GM13976 (cell line): ENCODE data around the gene MLLT10.

Source experiments
- DNase-seq: peaks from one replicate; pipeline ENCODE4 v3.0.0; 2012; ENCODE audit warnings: low spot score
- in situ Hi-C: fragments of 300-500 bp; cut with MboI; formaldehyde crosslinking; loops from one replicate; pipeline ENCODE4 v1.12.0; 2022; ENCODE audit warnings: low sequenced_read_pairs, mixed read lengths, inconsistent platforms; ENCODE audit not compliant: unreplicated experiment
- TF ChIP-seq, protein P1 (sequence below): IDR thresholded peaks from 2 replicates; pipeline ENCODE4 v1.5.1; 2012; ENCODE audit warnings: borderline replicate concordance, mild to moderate bottlenecking; ENCODE audit not compliant: insufficient read depth; ENCODE audit errors: extremely low read depth, missing control alignments, control extremely low read depth

MLLT10 gene

DNA sequence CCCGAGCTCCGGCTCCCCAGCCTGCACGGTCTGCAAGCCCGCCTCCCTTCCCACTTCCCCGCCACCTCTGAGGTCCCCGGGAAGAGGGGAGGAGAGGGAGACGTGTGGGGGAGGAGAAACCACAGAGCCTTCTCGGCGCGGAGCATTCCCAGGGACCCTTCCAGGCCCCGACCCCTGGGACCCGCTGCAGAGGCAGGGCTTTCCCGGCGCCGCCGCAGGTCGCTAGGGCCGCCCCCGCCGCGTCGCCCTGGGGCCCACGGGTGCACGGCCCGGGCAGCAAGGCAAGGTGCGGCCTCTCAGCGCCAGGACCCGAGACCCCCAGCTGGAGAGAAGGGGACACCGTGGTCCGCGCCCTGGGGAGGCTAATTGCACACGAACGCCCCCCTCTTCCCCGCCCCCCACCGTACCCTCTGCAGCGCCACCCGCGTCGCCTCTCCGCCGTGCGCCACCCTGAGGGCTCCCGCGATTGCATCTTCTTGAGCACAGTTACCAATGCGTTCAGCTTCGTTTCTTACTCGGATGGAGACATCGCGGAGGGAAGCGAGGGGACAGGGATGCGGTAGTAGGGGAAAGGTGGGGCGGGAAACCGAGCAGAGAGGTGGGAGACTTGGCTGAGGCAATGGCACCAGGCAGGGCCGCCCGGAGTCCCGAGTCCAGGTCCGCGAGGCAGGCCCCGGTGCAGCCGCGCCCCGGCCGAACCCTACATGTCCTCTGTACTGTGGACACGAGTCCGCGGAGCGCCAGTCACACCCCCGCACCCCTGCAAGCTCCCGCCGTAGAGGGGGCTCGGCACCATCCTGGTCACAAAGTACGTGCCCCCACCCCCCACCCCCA lies 37.5 kb upstream of the MLLT10 start:
- in situ Hi-C loops = loop anchor here (10.0 to 25.0 kb wide), 3 partner anchors 222 to 409 kb away; no protein-coding TSS in a partner anchor
- TF ChIP-seq, protein P1, sequence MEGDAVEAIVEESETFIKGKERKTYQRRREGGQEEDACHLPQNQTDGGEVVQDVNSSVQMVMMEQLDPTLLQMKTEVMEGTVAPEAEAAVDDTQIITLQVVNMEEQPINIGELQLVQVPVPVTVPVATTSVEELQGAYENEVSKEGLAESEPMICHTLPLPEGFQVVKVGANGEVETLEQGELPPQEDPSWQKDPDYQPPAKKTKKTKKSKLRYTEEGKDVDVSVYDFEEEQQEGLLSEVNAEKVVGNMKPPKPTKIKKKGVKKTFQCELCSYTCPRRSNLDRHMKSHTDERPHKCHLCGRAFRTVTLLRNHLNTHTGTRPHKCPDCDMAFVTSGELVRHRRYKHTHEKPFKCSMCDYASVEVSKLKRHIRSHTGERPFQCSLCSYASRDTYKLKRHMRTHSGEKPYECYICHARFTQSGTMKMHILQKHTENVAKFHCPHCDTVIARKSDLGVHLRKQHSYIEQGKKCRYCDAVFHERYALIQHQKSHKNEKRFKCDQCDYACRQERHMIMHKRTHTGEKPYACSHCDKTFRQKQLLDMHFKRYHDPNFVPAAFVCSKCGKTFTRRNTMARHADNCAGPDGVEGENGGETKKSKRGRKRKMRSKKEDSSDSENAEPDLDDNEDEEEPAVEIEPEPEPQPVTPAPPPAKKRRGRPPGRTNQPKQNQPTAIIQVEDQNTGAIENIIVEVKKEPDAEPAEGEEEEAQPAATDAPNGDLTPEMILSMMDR = peak; percentile 49
- DNase-seq = peak; percentile 76

GRCh38 chr10:21497177-21497807 lies 36.7 kb upstream of the MLLT10 start:
- in situ Hi-C loops = loop anchor here (10.0 to 25.0 kb wide), 3 partner anchors 222 to 410 kb away; no protein-coding TSS in a partner anchor
- TF ChIP-seq, protein P1 = no peak
- peak; percentile 62 for DNase-seq

- in situ Hi-C loops = loop anchor here (10.0 to 25.0 kb wide), 3 partner anchors 224 to 411 kb away; no protein-coding TSS in a partner anchor
- TF ChIP-seq, protein P1 = no peak
- no peak for DNase-seq
Observed at GRCh38 chr10:21498377-21498776, 35.7 kb upstream of the MLLT10 start.

DNA sequence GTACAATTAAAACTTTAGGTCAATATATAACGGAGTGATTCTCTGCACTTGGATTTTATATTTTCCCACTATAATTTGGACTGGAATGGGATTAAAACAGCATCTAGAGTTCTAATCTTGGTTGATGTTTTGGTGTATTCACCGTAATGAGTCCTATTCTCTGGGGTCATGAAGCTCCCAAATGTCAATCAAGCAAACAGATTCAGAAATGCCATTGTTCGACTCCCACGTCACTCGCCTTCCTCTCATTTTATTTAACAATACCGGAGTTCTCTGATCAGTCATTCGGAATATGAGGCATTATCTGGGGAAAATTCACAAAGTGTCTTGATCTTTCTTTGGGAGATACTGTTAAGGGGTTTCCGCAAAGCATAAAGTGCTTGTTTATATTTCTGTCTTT lies 35.0 kb upstream of the MLLT10 start:
- no peak for DNase-seq
- in situ Hi-C loops = loop anchor here (10.0 to 25.0 kb wide), 3 partner anchors 224 to 412 kb away; no protein-coding TSS in a partner anchor
- TF ChIP-seq, protein P1 = no peak

DNA sequence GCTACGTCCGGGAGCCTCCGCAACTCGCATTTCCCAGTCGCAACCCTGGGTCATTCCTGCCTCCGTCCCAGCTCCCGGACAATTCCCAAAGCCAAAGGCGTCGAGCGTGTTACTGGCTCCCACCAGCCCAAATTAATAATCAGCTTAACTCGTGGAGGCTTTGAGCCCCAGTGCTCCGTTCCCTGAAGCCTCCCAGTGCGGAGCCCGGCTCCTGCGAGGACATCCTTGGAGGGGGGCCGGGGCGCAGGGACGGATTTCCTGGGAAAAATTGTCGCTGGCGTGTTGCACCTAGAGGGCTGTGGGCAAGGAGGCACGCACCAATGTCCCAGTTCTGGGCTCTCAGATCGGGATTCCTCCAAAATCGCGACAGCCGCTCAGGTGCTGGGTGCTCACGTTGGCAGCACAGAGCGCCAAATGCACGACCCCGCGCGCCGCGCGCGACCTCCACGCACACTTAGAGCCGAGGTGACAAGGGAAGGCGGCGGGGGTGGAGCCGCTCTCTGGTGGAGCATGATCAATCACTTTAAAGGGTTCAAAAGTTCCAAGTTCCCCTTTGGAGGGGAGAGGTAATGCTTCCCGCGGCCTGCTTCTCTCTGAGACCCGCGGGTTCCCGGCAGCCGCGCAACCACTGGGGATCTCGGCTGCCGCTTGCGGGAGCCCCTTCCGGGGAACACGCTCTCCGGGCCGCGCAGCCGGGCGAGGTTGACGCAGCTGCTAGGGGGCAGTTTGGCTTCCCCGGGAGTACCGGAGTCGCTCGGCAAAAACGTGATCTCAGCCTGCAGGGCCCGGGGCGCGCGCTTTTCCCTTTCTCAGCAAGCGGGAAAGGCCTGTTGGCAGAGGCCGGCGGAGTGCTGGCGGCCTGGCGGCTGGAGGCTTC lies 34.1 kb upstream of the MLLT10 start:
- TF ChIP-seq, protein P1 = no peak
- DNase-seq = peak; percentile 72
- in situ Hi-C loops = loop anchor here (10.0 to 25.0 kb wide), 4 partner anchors 225 to 437 kb away; no protein-coding TSS in a partner anchor

GRCh38 chr10:21500578-21500910 lies 33.5 kb upstream of the MLLT10 start:
- in situ Hi-C loops = loop anchor here (25.0 kb wide), 1 partner anchor 437 kb away; no protein-coding TSS in a partner anchor
- DNase-seq = no peak
- TF ChIP-seq, protein P1 = no peak
